ENCODE measurements around the gene PPP2R2C. TPM values are rescaled to one million over a fixed set of nuclear protein-coding genes. Genes with fewer than 3 reads are reported as not detected.

The PPP2R2C gene
- polyA plus RNA-seq, 1 donor from 2014 or later = 34.4 TPM

DNA sequence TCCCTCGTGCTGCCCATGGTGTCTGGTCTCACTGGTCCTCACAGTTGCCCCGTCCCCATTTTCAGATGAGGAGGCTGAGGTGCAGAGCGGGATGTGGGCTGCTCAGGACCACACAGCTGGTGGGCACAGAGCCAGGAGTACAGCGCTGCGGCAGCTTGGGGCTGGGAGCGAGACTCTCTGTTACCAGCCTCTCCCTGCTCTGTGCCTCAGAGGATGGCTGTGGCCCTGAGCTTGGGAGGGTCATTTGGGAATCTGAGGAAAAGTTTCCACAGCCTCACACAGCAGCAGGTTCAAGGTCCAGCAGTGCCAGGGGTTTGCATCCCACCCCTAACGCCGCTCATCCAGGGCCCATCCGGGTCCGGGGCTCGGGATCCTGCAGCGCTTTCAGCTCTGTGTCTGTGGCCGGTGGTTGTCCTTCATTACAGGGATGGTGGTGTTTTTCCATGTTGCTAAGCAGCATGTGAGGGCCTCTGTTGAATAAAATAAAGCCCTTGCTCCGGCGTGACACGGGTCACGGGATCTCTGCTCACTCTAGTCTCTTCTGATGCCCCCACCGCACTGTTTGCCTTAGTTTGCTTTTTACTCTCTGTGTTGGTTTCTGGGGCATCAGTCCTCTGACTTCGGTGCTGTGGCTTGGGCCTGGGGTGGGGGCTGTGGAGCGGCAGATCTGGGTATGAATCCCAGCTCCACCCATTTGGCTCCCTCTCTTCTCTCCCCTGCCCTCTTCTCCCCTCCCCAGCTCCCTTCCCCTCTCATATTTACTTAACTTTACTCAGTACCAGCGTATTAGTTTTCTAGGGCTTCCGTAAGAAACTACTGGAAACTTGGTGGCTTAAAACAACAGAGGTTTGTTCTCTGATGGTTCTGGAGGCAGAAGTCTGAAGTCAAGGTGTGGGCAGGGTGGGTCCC, 196.3 kb downstream of the PPP2R2C start:
- Histone ChIP-seq H3K27ac (ENCODE audit: low read length) (no peak overlapping the region), H3K9me2 (ENCODE audit: insufficient read depth, low read length) (no peaks in the 10 kb centered on the region), H3K9ac (ENCODE audit: low read length) (no peak overlapping the region), H4K20me1 (ENCODE audit: insufficient read depth) (no peaks in the 10 kb centered on the region), H3F3A (ENCODE audit: insufficient read depth, low read length, poor library complexity, severe bottlenecking) (no peaks in the 10 kb centered on the region), H3K9me3 (ENCODE audit: low read length) (no peaks in the 10 kb centered on the region), H3K4me3 (ENCODE audit: low read length) (no peak overlapping the region), H3K4me2 (ENCODE audit: low read length) (no peak overlapping the region), H2AFZ (ENCODE audit: low read depth, low read length) (no peak overlapping the region), H3K36me3 (ENCODE audit: insufficient read depth, low read length) (no peaks in the 10 kb centered on the region), H3K79me2 (replicated peaks; ENCODE audit: insufficient read depth, low read length) (no peaks in the 10 kb centered on the region), H3K27me3 (ENCODE audit: insufficient read depth, low read depth, low read length) (no peaks in the 10 kb centered on the region)
- TF ChIP-seq RAD21 (conservative IDR thresholded peaks at IDR 0.05) = no peak
- no peak for TF ChIP-seq SMC3 (conservative IDR thresholded peaks at IDR 0.05; ENCODE audit: poor library complexity)
- TF ChIP-seq MXI1 (conservative IDR thresholded peaks at IDR 0.05; ENCODE audit: poor library complexity, severe bottlenecking) = no peak
- TF ChIP-seq TAF1 (IDR thresholded peaks at IDR 0.05; ENCODE audit: low read depth) = no peak

DNA sequence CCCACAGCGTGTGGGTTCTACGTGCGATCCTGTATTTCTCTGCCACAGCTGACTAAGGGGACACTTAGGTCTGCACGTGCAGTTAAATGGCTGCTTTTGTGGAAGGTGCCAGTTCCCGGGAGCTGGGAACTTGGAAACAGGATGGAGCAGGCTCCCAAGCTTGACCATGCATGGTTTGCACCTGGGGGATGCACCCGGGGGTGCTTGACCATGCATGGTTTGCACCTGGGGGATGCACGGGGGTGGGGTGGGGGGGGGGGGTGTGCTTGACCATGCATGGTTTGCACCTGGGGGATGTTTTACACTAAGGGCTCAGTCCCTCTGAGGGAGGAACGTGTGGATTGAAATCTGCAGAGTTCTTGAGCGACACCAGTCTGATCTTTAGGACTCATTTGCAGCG, 197.1 kb downstream of the PPP2R2C start:
- no peaks in the 10 kb centered on the region for H3K9me3 ChIP-seq (ENCODE audit: low read length)
- TF ChIP-seq SMC3 (conservative IDR thresholded peaks at IDR 0.05; ENCODE audit: poor library complexity) (no peak), MXI1 (conservative IDR thresholded peaks at IDR 0.05; ENCODE audit: poor library complexity, severe bottlenecking) (no peak), TAF1 (IDR thresholded peaks at IDR 0.05; ENCODE audit: low read depth) (no peak), EZH2 (IDR thresholded peaks at IDR 0.05; ENCODE audit: borderline replicate concordance, insufficient read depth, low read length, poor library complexity, severe bottlenecking) (no peak), EP300 (conservative IDR thresholded peaks at IDR 0.05; ENCODE audit: poor library complexity, severe bottlenecking) (no peak), POLR2AphosphoS5 (IDR thresholded peaks at IDR 0.05) (no peak), RAD21 (conservative IDR thresholded peaks at IDR 0.05) (no peak)
- TF ChIP-seq, protein P1, sequence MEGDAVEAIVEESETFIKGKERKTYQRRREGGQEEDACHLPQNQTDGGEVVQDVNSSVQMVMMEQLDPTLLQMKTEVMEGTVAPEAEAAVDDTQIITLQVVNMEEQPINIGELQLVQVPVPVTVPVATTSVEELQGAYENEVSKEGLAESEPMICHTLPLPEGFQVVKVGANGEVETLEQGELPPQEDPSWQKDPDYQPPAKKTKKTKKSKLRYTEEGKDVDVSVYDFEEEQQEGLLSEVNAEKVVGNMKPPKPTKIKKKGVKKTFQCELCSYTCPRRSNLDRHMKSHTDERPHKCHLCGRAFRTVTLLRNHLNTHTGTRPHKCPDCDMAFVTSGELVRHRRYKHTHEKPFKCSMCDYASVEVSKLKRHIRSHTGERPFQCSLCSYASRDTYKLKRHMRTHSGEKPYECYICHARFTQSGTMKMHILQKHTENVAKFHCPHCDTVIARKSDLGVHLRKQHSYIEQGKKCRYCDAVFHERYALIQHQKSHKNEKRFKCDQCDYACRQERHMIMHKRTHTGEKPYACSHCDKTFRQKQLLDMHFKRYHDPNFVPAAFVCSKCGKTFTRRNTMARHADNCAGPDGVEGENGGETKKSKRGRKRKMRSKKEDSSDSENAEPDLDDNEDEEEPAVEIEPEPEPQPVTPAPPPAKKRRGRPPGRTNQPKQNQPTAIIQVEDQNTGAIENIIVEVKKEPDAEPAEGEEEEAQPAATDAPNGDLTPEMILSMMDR (IDR thresholded peaks at IDR 0.05; ENCODE audit: poor library complexity, severe bottlenecking) = no peak
- TF ChIP-seq, protein P2, sequence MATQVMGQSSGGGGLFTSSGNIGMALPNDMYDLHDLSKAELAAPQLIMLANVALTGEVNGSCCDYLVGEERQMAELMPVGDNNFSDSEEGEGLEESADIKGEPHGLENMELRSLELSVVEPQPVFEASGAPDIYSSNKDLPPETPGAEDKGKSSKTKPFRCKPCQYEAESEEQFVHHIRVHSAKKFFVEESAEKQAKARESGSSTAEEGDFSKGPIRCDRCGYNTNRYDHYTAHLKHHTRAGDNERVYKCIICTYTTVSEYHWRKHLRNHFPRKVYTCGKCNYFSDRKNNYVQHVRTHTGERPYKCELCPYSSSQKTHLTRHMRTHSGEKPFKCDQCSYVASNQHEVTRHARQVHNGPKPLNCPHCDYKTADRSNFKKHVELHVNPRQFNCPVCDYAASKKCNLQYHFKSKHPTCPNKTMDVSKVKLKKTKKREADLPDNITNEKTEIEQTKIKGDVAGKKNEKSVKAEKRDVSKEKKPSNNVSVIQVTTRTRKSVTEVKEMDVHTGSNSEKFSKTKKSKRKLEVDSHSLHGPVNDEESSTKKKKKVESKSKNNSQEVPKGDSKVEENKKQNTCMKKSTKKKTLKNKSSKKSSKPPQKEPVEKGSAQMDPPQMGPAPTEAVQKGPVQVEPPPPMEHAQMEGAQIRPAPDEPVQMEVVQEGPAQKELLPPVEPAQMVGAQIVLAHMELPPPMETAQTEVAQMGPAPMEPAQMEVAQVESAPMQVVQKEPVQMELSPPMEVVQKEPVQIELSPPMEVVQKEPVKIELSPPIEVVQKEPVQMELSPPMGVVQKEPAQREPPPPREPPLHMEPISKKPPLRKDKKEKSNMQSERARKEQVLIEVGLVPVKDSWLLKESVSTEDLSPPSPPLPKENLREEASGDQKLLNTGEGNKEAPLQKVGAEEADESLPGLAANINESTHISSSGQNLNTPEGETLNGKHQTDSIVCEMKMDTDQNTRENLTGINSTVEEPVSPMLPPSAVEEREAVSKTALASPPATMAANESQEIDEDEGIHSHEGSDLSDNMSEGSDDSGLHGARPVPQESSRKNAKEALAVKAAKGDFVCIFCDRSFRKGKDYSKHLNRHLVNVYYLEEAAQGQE (IDR thresholded peaks at IDR 0.05; ENCODE audit: borderline replicate concordance) = no peak
- no peak overlapping the region for H3K4me3 ChIP-seq (ENCODE audit: low read length)
- no peaks in the 10 kb centered on the region for H3K27me3 ChIP-seq (ENCODE audit: insufficient read depth, low read depth, low read length)
- H2AFZ ChIP-seq (ENCODE audit: low read depth, low read length) = no peak overlapping the region
- no peaks in the 10 kb centered on the region for H3K79me2 ChIP-seq (replicated peaks; ENCODE audit: insufficient read depth, low read length)
- no peaks in the 10 kb centered on the region for H3K9me2 ChIP-seq (ENCODE audit: insufficient read depth, low read length)
- H3K9ac ChIP-seq (ENCODE audit: low read length) = no peak overlapping the region
- H3K4me2 ChIP-seq (ENCODE audit: low read length) = no peak overlapping the region
- H3K36me3 ChIP-seq (ENCODE audit: insufficient read depth, low read length) = no peaks in the 10 kb centered on the region
- H3F3A ChIP-seq (ENCODE audit: insufficient read depth, low read length, poor library complexity, severe bottlenecking) = no peaks in the 10 kb centered on the region
- H3K27ac ChIP-seq (ENCODE audit: low read length) = no peak overlapping the region
- H4K20me1 ChIP-seq (ENCODE audit: insufficient read depth) = no peaks in the 10 kb centered on the region
